Measurements from ENCODE around the gene C11orf71.

C11orf71 gene

GRCh38 chr11:114432893-114433292, 32.6 kb upstream of the C11orf71 start:
- H3K4me3 ChIP-seq (ENCODE audit: low read depth, low read length) = no peak overlapping the region
- no peak for TF ChIP-seq CTCF (IDR thresholded peaks at IDR 0.05; ENCODE audit: control insufficient read depth, extremely low read depth, insufficient read depth)
- DNase-seq (ENCODE audit: low read depth) = no peak

GRCh38 chr11:114430290-114430689, 30.0 kb upstream of the C11orf71 start:
- no peak overlapping the region for H3K4me3 ChIP-seq (ENCODE audit: low read depth, low read length)
- TF ChIP-seq CTCF (IDR thresholded peaks at IDR 0.05; ENCODE audit: control insufficient read depth, extremely low read depth, insufficient read depth) = no peak
- DNase-seq (ENCODE audit: low read depth) = no peak

DNA sequence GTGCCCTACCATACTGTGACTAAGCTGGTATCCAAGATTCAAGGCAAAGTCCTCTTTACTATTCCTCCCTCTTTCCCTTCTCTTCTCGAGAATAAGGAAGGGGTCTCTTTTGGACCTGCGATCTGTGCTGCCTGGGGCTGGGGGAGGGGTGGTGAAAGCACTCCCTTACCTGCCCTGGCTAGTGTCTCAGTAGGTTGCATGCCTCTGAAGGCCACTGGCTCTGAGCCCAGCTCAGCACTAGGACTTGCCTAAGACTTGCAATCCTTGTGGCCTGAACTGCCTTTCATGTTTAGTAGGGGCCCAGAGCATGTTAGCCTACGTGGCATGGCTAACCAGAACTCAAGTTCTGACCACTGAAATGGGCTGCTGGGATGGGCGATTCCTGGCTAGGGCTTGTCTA, 26.0 kb upstream of the C11orf71 start:
- TF ChIP-seq CTCF (IDR thresholded peaks at IDR 0.05; ENCODE audit: control insufficient read depth, extremely low read depth, insufficient read depth) = no peak
- H3K4me3 ChIP-seq (ENCODE audit: low read depth, low read length) = no peak overlapping the region
- no peak for DNase-seq (ENCODE audit: low read depth)

DNA sequence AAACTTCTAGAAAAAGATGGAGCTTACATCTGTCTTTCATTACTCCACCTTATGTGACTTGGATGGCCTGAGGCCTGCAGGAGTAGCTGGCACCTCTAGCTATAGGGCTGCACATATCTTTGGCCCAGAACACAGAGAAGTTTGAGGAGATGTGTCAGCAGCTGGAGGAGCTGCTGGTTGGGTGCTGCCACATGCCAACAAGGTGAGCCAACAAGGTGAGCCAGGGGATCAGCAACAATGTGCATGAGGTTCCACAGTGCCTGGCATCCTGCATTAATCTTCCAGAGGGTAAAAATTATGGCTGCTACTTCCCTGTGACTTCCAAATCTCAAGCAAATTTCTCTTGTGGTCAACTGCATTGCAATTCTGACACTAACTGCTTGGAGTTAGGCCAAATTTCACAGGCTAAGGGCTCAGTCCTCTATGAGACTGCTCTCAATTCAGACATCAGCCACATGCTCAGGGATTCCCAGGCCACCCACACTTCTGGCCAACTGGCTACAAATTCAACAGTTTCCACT, 16.2 kb upstream of the C11orf71 start:
- no peak for DNase-seq (ENCODE audit: low read depth)
- TF ChIP-seq CTCF (IDR thresholded peaks at IDR 0.05; ENCODE audit: control insufficient read depth, extremely low read depth, insufficient read depth) = no peak
- no peak overlapping the region for H3K4me3 ChIP-seq (ENCODE audit: low read depth, low read length)

- no peak for TF ChIP-seq CTCF (IDR thresholded peaks at IDR 0.05; ENCODE audit: control insufficient read depth, extremely low read depth, insufficient read depth)
- no peak overlapping the region for H3K4me3 ChIP-seq (ENCODE audit: low read depth, low read length)
- no peak for DNase-seq (ENCODE audit: low read depth)
Observed at GRCh38 chr11:114413958-114414357, 13.6 kb upstream of the C11orf71 start.

GRCh38 chr11:114412946-114413345, 12.6 kb upstream of the C11orf71 start:
- no peak overlapping the region for H3K4me3 ChIP-seq (ENCODE audit: low read depth, low read length)
- DNase-seq (ENCODE audit: low read depth) = no peak
- no peak for TF ChIP-seq CTCF (IDR thresholded peaks at IDR 0.05; ENCODE audit: control insufficient read depth, extremely low read depth, insufficient read depth)

GRCh38 chr11:114401311-114401710, 1.0 kb upstream of the C11orf71 start:
- no peak for DNase-seq (ENCODE audit: low read depth)
- TF ChIP-seq CTCF (IDR thresholded peaks at IDR 0.05; ENCODE audit: control insufficient read depth, extremely low read depth, insufficient read depth) = no peak
- H3K4me3 ChIP-seq (ENCODE audit: low read depth, low read length) = peak overlapping the region; percentile 97
